DMS114 treated with DMSO at 0.1 percent for 48 hours (cell line): ENCODE measurements around the gene KLHL24.
"Not testable (repeated sequence)": the region's sequence is repeated elsewhere in the genome, so short reads cannot be mapped to it uniquely, and the experiment has no call there.

Experiments
- DNase-seq: peaks from one replicate; lab custom pipeline; 2025; ENCODE audit not compliant: unreplicated experiment; lab: John Stamatoyannopoulos, UW

The KLHL24 gene

DNA sequence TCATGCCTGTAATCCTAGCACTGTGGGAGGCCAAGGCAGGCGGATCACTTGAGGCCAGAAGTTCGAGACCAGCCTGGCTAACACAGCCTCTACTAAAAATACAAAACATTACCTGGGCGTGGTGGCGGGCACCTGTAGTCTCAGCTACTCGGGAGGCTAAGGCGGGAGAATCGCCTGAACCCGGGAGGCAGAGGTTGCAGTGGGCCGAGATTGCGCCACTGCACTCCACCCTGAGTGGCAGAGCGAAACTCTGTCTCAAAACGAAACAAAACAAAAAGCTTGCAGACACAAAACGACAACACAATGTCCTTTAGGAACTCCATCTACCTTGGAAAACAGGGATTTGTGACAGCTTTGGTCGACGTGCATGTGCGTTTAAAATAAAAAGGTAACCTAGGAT, 716 bp upstream of the KLHL24 start:
- DNase-seq = no peak

DNA sequence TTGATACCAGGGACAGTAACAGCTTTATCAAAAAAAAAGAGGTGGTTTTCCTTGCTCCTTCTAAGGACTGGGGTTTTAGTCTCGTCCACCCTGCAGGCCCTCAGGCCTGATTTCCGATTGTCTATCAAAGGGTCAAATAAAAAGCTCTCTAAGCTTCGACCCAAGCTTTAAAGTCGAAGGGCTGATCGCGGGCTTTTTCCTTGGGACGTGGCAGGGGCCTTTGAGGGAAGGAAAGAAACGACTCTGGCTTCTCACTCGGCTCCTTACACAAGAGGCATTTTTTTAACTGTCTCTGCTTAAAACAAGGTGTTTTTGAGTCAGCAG, 354 bp upstream of the KLHL24 start:
- no peak for DNase-seq

DNA sequence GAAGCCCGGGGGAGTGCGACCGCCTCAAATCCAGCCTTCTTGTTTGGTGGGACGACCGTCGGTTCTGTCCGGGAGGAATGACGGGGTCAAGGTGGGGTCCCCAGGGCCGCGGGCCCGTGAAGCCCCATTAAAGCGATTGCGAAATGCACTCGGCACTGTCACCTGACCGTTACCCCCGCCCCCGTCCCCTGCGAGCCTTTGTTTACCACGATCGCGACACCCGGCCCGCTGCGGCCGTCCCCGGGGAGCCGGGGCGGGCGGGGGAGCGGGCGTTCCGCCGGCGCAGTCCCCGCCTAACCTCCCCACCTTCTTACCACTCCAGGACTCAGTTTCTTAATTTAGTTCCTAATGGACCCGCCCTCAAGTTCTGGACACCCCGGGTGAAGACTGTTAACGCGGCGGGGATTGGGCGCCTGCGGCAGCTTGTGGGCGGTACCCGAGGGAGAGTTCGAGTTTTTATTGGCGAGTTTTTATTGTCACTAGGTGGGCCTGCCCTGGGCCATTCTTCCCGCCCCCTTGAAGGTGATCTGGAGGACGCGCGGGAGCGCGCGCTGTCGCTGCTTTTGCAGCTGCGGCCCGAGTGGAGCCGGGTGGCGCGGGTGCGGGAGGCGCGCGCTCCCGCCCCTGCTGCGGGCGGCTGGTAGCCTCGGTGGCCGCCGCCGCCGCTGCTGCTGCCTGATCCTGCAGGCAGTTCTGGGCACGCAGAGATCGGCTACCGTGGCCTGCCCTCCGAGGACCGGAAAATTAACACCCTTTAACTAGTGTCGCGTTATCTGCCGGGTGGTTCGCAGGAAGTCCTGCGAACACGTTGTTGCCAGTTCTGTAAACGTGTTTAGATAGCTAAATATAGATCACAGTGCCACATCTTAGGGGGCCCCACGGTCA, 1.0 kb downstream of the KLHL24 start:
- DNase-seq = peak; percentile 97

- DNase-seq = no peak
These were observed 1.7 kb downstream of the KLHL24 start for GRCh38 chr3:183637106-183637486.

GRCh38 chr3:183637633-183638032, 2.2 kb downstream of the KLHL24 start:
- not testable (repeated sequence) for DNase-seq

DNA sequence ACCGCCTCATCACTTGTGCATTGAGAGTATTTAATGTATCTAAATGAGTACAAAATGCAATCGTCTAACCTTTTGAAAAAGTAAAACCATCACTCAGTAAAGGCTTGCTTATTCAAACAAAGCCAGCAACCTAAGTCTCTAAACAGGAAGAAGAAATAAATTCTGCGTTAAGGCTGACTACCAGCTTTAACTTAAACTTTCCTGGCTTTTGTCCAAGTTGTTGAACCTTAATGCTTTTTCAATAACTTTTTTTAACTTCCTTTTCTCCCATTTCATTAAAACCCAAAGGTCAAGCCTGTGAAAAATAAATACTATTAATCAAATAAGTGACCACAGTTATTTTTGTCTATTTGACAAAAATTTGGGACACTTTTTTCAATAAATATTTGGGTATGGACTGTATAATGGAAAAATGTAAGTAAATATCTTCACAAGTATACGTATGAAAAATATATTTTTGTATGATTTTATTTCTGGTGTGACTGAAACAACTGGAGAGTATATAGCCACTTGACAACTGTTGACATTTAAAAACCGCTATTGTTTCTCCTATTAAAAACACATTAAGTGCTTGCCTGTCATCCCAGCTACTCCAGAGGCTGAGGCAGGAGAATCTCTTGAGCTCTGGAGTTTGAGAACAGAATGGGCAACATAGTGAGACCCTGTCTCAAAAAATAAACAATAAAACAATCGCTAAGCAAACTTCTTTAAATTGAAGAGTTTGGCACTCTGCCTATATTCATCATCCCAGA, 2.9 kb downstream of the KLHL24 start:
- DNase-seq = no peak

GRCh38 chr3:183640635-183641034, 5.2 kb downstream of the KLHL24 start:
- DNase-seq = not testable (repeated sequence)

DNA sequence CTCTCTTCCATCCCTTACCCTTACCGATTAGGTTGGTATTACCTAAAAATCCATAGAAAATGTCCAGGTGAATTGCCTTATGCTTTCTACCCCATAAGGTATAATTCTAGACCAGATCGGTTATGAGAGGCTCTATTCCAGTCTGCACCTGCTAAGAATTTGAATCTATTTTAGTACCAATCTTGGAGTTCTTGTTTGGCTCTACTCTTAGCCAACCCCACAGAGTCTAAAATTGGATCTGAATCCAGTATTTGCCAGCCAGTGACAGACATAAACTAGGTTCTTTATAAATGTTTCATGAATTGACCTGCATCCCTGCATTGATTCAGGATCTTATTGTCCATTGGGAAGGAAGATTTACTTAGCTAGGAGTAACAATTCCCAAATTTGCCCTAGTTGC, 6.5 kb downstream of the KLHL24 start:
- no peak for DNase-seq

GRCh38 chr3:183644244-183644643, 8.8 kb downstream of the KLHL24 start:
- DNase-seq = no peak

DNA sequence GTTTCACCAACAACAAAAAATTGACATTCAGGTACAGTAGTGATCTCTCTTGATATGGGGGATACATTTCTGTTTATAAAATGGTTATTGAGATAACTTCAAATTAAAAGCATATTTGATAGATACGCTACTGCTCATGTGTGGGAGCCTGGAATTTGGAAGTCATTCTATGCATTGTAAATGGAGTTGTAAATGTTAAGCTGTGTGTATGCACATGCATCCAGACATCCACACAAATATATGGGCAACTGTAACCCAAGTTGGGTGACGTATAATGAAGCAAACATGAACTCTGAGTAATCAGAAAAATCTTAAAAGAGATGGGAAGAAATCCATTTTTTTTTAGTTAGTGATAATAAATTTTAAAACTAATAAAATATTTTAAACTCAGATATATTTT, 9.8 kb downstream of the KLHL24 start:
- DNase-seq = no peak

DNA sequence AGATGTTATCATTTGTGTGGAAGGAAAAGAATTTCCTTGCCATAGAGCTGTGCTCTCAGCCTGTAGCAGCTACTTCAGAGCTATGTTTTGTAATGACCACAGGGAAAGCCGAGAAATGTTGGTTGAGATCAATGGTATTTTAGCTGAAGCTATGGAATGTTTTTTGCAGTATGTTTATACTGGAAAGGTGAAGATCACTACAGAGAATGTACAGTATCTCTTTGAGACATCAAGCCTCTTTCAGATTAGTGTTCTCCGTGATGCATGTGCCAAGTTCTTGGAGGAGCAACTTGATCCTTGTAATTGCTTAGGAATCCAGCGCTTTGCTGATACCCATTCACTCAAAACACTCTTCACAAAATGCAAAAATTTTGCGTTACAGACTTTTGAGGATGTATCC, 15.1 kb downstream of the KLHL24 start:
- DNase-seq = no peak

GRCh38 chr3:183653209-183654064, 18.0 kb downstream of the KLHL24 start:
- no peak for DNase-seq

GRCh38 chr3:183654727-183655126, 19.3 kb downstream of the KLHL24 start:
- no peak for DNase-seq

DNA sequence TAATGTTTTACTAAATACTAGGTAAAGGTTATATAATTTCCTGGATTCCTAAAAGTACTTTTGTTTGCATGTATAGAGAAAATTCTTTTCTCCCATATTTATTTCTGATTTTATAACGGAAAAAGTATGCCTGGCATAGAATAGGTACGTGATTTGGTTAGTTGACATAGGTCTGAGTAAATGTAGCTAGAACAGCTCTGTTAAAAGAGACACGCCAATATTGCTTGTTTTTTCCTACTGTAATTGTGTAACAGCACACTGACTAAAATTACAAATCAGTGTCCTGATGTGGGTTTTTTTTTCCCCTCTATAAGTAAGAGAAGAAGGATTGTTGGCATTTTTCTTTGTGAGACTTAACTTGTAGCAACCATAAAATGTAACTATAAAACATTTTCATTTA, 26.7 kb downstream of the KLHL24 start:
- DNase-seq = no peak

GRCh38 chr3:183664913-183665381, 29.5 kb downstream of the KLHL24 start:
- DNase-seq = no peak

GRCh38 chr3:183680061-183680460, 44.6 kb downstream of the KLHL24 start:
- no peak for DNase-seq

DNA sequence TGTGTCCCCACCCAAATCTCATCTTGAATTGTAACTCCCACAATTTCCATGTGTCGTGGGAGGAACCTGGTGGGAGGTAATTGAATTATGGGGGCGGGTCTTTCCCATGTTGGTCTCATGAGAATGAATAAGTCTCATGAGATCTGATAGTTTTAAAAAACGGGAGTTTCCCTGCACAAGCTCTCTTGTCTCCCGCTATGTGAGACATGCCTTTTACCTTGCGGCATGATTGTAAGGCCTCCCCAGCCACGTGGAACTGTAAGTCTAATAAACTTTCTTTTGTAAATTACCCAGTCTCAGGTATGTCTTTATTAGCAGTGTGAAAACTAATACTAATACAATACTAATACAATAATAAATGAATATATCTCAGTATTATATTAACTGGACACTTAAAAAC, 52.3 kb downstream of the KLHL24 start:
- no peak for DNase-seq

DNA sequence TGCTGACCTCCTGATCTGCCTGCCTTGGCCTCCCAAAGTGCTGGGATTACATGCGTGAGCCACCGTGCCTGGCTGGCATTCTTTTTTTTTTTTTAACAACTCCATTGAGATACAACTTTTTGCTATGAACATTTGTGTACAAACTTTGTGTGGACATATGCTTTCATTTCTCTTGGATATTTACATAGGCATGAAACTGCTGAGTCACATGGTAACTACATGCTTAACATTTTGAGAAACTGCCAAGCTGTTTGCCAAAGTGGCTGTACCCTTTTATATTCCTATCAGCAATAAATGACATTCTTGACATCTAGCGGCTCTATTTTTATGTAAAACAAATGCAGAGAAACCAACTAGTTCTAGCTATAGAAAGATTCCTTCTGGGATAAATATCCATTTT, 53.5 kb downstream of the KLHL24 start:
- DNase-seq = no peak

DNA sequence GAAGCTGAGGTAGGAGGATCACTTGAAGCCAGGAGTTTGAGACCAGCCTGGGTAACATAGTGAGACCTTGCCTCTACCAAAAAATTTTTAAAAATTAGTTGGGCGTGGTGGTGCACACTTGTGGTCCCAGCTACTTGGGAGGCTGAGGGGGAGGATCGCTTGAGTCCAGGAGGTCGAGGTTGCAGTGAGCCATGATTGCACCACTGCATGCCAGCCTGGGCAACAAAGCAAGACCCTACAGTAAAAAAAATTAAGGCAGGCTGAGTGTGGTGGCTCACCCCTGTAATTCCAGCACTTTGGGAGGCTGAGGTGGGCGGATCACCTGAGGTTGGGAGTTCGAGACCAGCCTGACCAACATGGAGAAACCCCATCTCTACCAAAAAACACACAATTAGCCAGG, 54.2 kb downstream of the KLHL24 start:
- not testable (repeated sequence) for DNase-seq

- DNase-seq = no peak
These were observed 55.1 kb downstream of the KLHL24 start for GRCh38 chr3:183690402-183690995.

- DNase-seq = no peak
These were observed 57.0 kb downstream of the KLHL24 start for GRCh38 chr3:183692436-183692835.
